Mesodermal cell (in vitro differentiated cells): ENCODE results near the gene SKIDA1.

Experiments
- H3K27ac ChIP-seq: 2 replicates; pipeline ENCODE4 v1.7.0; 2013; ENCODE audit warnings: mild to moderate bottlenecking, low read depth, low read length, moderate library complexity; ENCODE audit not compliant: severe bottlenecking
- H3K36me3 ChIP-seq: 2 replicates; pipeline ENCODE4 v1.7.1; 2013; ENCODE audit warnings: mild to moderate bottlenecking, low read length, moderate library complexity; ENCODE audit not compliant: control insufficient read depth, insufficient read depth
- H3K4me1 ChIP-seq: one replicate; pipeline ENCODE4 v1.7.1; 2013; ENCODE audit warnings: mild to moderate bottlenecking, low read length; ENCODE audit not compliant: insufficient read depth, control insufficient read depth, poor library complexity, severe bottlenecking
- H3K4me3 ChIP-seq: 2 replicates; pipeline ENCODE4 v1.7.0; 2013; ENCODE audit warnings: low read length, control low read depth, mild to moderate bottlenecking; ENCODE audit not compliant: insufficient read depth, poor library complexity, severe bottlenecking; ENCODE audit errors: extremely low read depth
- H3K9me3 ChIP-seq: 2 replicates; pipeline ENCODE4 v1.7.1; 2013; ENCODE audit warnings: mild to moderate bottlenecking, low read length, moderate library complexity; ENCODE audit not compliant: control insufficient read depth
- WGBS, 2 experiments: methylation state at CpG; one replicate each; pipeline ENCODE4 v1.1.5; 2013; ENCODE audit warnings: missing lambda C conversion rate in 2 of 2; ENCODE audit not compliant: insufficient coverage in 2 of 2; 5-methylcytosine and 5-hydroxymethylcytosine counted together

The SKIDA1 gene

DNA sequence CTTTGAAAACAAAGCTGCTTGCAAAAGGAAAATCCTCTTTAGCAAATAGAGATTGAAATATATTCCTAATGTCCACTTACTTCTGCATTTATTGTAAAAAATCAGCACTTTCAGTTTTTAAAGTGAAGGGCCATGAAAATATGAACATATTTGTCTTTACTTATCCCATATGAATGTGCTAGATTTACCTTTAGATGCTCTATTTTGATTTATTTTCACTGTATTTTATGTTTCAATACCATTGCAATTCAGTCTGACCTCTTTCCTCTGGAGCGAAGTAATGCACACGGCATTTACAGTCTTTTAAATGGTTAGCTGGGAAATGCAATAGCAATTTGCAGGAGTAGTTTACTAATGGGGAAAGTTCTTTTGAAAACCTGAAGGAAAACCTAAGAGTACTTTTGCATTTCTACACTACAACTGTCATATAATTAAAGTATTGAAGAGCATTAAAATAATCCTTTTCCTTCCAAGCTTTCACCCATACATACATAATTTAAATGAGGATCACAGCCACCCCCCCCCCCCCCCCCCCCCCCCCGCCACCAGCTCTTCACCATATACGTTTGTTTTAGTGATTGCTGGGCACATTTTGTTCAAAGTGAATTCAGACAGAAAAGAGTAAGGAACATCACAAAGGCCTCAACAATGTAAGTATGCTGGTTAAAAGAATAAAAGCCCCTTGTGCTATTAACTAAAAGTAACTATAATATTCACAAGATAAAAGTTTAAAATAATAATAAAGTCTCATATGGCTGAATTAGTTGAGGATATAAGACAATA, 3.5 kb downstream of the SKIDA1 start:
- Histone ChIP-seq H3K36me3 (no peaks in the 10 kb centered on the region), H3K4me3 (no peak overlapping the region), H3K9me3 (no peaks in the 10 kb centered on the region), H3K4me1 (peaks cover 34% of the 10 kb centered on the region), H3K27ac (no peak overlapping the region)
- no CpG with 5 or more reads among the region's 4 CpGs for WGBS, 2 experiments

DNA sequence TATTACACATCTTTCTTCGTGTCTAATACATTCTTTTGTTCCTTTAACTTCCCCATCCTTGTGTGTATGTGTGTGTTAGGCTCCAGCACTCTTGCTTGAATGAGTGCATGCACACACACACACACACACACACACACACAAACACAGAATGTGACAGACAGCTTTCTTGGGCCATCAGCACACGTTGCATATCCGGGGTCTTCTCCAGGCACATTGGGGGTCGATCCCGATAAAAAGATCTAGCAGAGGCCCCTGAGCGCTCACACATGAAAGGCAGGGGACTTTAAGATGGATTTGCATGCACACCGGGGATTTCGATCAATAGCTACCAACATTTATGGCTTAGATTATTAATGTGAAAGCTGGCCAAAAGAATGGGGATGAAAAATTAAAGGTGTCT, 4.5 kb downstream of the SKIDA1 start:
- Histone ChIP-seq H3K27ac (no peak overlapping the region), H3K36me3 (no peaks in the 10 kb centered on the region), H3K4me3 (no peak overlapping the region), H3K4me1 (peaks cover 34% of the 10 kb centered on the region), H3K9me3 (no peaks in the 10 kb centered on the region)
- 25 to 28% methylated on average over 4 to 5 of the region's 8 CpGs for WGBS, 2 experiments

DNA sequence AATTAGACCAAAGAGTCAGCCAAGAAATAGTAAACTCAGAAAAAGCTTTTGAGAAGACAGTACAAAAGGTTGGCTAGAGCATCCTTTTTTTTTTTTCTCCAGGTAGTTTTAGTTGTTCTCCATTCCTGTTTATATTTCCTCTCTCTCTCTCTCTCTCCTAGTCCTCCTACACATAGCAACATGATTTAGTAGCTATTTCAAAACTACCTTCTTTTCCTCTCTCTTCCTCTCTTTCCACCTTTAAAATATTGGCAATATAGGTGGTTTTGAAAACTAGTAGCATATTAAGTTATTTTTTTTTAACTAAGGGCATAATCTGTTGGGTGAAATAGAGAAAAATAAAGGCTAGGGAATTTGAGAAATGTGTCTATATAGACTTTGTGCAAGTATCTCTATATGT, 5.0 kb downstream of the SKIDA1 start:
- H3K9me3 ChIP-seq, result no peaks in the 10 kb centered on the region
- H3K36me3 ChIP-seq, result no peaks in the 10 kb centered on the region
- peaks cover 34% of the 10 kb centered on the region for H3K4me1 ChIP-seq
- no peak overlapping the region for H3K4me3 ChIP-seq
- peak overlapping the region; percentile 52 for H3K27ac ChIP-seq

DNA sequence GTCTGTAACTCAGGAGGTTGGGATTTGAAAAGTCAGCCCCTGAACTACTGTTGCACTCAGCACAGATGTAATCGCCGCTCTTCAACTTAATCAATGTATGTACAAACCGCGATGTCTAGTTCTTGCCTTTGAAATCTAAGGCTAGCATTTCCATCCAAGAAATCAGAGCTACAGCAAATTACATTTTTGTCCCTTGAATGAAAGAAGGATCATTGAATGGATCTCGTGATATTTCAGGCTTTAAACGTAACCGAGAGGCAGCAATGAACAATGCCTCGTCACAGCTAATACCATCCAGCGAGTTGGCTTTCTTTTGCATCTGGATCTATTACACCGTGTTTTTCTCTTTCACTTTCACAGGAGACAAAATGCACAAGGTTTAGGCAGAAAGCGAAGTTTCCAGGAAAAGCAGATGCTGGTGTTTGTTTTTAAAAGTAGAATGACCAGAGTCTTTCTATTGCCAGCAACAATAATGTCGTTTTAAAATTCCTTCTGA, 5.5 kb downstream of the SKIDA1 start:
- Histone ChIP-seq H3K4me3 (peak overlapping the region; percentile 59), H3K4me1 (peaks cover 38% of the 10 kb centered on the region), H3K36me3 (no peaks in the 10 kb centered on the region), H3K9me3 (no peaks in the 10 kb centered on the region), H3K27ac (peak overlapping the region; percentile 92)
- 11 to 20% methylated on average over 2 to 10 of the region's 12 CpGs for WGBS, 2 experiments

DNA sequence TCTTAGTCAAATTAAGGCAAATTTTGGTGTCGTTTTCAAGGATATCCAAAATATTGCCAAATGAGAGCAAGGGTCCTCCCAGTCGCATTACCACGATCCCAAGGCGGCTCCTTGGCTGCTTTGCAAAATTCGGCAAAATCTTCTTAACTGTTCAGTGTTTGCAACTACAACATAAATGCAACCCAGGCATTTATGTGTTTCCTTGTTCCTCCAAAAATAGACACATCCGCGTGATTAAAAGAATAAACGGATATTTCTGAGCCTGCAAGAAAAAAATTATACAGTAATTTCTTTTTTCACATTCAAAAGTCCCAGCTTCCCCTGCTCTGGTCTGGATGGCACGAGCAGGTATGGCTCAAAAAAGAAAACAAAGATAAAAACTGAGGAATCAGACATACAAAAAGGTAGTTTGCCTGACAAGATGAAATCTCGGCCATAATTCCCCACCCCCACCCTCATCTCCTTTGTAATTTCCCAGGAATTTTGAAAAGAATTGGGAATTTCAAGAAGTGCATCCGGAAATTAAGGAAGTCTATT, 6.0 kb downstream of the SKIDA1 start:
- H3K4me3 ChIP-seq, result peak overlapping the region; percentile 59
- peaks cover 38% of the 10 kb centered on the region for H3K4me1 ChIP-seq
- 10 to 11% methylated on average over 8 to 9 of the region's 11 CpGs for WGBS, 2 experiments
- no peaks in the 10 kb centered on the region for H3K36me3 ChIP-seq
- H3K27ac ChIP-seq, result peak overlapping the region; percentile 92
- H3K9me3 ChIP-seq, result no peaks in the 10 kb centered on the region

DNA sequence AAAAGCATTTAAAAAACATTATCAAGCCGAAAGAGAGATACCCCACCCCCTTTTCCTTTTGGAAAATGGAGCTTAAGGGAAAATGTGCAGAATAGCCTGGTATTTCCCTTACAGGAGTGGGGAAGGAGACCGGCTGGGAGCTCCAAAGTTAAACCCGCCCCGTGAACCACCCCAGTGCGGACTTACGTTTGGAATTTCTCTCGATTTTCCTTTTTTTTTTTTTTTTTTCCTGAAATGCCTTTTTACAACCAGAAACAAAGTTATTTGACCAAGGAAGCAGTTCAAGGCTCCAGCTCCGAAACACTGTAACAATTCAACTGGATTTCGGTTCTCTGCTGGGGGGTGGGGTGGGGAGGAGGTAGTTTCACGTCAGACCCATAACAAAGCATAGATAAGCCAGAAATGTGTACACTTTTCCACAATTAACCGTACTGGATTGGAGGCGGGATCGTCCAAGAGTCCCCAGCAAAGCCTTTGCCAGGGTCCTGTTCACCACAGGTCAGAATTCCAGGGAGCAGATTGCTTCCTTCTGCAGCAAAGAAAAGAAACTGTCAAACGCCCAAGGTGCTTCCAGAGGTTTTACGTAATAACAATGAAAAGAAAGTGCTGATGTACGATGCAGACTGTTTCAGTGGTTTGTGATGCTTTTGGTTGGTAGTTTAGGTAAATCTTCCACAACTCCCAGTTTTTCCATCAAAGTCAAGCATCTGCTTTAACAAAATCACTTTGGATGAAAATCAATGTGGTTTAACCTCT, 6.7 kb downstream of the SKIDA1 start:
- Histone ChIP-seq H3K36me3 (no peaks in the 10 kb centered on the region), H3K4me1 (peaks cover 38% of the 10 kb centered on the region), H3K27ac (peak overlapping the region; percentile 92), H3K4me3 (peak overlapping the region; percentile 59), H3K9me3 (no peaks in the 10 kb centered on the region)
- 0 to 1% methylated on average over 8 to 9 of the region's 16 CpGs for WGBS, 2 experiments

DNA sequence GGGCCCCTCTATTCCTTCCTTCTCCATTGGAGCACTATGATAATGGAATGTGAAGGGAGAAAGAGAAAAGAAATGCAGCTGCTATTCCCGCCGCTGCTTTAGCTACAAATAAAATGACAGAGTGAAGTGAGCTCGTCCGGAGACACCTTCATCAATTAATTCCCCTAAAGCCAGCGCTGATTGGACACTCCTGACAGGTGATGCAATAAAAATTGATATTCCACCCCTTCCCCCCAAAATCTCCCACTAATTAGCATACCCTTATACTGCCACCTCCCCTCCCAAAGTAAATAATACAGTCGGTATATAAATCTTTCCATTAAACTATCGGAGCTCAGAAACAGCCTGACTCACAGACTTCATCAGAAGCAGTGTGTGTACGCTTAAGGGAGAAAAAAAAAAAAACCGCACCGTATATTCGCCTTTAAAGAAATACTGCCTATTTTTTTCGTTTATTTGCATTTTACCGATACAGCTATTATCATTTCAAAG, 7.3 kb downstream of the SKIDA1 start:
- Histone ChIP-seq H3K9me3 (no peaks in the 10 kb centered on the region), H3K36me3 (no peaks in the 10 kb centered on the region), H3K4me1 (peaks cover 32% of the 10 kb centered on the region), H3K27ac (peak overlapping the region; percentile 92), H3K4me3 (peak overlapping the region; percentile 59)
- 0 to 3% methylated on average over 4 to 6 of the region's 13 CpGs for WGBS, 2 experiments

DNA sequence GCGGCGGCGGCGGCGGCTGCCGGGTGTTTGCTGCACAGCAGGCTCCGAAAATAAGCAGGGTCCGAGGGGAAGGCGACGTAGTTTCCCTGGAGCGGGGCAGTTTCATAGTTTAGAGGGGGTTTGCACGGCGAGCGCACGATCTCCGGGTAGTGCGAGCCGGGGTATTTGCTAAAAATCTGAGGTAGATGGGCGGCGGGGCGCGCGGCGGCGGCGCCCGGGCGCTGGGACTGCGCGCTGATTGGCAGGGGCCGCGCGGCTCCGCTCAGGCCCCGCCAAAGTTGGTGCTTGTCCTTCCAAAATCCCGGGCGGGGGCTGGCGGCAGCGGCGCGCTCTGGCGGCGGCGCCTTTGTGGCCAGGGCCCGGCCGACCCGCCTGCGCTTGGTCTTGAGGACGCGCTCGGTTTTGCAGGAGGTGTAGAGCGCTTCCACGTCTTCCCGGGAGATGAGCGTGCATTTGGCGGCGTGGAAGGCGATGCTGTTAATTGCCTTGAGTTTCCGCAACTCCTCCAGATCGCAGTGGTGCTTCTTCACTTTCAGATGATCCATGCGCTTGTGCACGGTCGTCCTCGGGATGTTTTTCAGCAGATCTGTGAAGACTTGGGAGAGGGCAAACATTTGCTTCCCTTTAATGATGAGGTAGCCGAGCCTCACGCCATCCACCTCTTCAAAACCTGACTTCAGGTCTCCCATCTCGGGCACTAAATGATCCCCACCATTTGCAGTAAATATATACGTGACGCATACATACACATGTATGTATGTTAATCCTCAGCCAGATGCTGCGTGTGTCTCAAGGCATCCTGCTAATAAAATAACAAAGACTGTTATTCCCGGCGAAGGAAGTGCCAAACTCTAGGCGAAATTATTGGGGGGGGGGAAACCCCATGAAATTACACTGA, 8.1 kb downstream of the SKIDA1 start:
- peak overlapping the region; percentile 59 for H3K4me3 ChIP-seq
- WGBS, 2 experiments, result 0 to 1% methylated on average over 50 to 62 of the region's 73 CpGs
- H3K9me3 ChIP-seq, result no peaks in the 10 kb centered on the region
- no peaks in the 10 kb centered on the region for H3K36me3 ChIP-seq
- H3K27ac ChIP-seq, result peak overlapping the region; percentile 92
- H3K4me1 ChIP-seq, result peaks cover 26% of the 10 kb centered on the region

DNA sequence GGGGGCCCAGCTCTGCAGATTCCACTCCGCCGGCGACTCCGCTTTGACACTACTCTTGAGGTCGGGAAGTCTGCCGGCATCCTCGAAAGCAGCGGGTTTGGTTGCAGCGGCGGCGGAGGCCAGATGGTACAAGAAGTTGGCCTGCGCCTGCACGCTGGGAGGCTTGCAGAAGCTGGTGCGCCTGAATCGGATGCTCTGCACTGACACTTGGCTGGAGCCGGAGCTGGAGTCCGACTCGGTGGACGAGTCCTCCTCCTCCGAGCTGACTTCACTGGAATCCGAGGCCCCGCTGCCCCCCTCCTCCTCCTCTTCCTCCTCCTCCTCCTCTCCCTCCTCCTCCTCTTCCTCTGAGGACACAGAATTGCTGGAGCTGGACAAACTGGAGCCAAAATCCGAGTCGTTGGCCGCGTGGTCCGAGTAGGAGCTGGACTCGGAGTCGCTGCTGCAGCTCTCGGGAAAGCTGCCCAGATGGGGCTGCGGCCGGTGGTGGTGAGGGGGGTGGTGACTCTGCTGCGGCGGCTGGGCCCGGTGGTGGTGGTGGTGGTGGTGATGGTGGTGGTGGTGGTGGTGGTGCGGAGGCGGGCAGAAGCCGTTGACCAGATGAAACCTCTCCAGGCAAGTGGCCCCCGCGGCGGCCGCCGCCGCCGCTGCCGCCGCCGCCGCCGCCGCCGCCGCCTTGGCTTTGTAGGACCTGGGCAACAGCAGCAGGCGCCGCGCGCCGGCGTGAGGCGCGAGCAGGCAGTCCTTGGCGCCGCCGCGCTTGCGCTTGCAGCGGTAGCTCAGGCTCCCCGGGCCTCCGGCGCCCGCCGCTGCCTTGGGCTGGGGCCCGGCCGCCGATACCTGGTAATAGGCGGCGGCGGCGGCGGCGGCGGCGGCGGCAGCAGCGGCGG, 9.0 kb downstream of the SKIDA1 start:
- peak overlapping the region; percentile 60 for H3K27ac ChIP-seq
- H3K4me1 ChIP-seq, result peaks cover 26% of the 10 kb centered on the region
- 0% methylated on average over 41 to 57 of the region's 86 CpGs for WGBS, 2 experiments
- H3K36me3 ChIP-seq, result no peaks in the 10 kb centered on the region
- no peaks in the 10 kb centered on the region for H3K9me3 ChIP-seq
- H3K4me3 ChIP-seq, result peak overlapping the region; percentile 59
